Measurements from ENCODE around the gene OR51I2. TPM values are rescaled to one million over a fixed set of nuclear protein-coding genes. Genes with fewer than 3 reads are reported as not detected.

OR51I2 gene
- total RNA-seq = not detected in 2 replicates

- no peak for DNase-seq (ENCODE audit: low read depth)
- TF ChIP-seq CTCF (conservative IDR thresholded peaks at IDR 0.05; ENCODE audit: low read depth, low read length) = no peak
- H3K4me3 ChIP-seq (ENCODE audit: low read depth, low read length) = no peak within 1 kb of the TSS
Observed at GRCh38 chr11:5449023-5449422, at the start of gene OR51I2. Gene OR51I2, plus strand, starts transcription at chr11:5449323. Its CDS starts 4,166 bp downstream, at chr11:5453489.

GRCh38 chr11:5405173-5405572, 44.0 kb upstream of the OR51I2 start:
- no peak for DNase-seq (ENCODE audit: low read depth)
- H3K4me3 ChIP-seq (ENCODE audit: low read depth, low read length) = no peak overlapping the region
- TF ChIP-seq CTCF (conservative IDR thresholded peaks at IDR 0.05; ENCODE audit: low read depth, low read length) = no peak

- DNase-seq (ENCODE audit: low read depth) = no peak
- TF ChIP-seq CTCF (conservative IDR thresholded peaks at IDR 0.05; ENCODE audit: low read depth, low read length) = no peak
Observed at GRCh38 chr11:5420993-5421392, 28.1 kb upstream of the OR51I2 start.

GRCh38 chr11:5421811-5422210, 27.3 kb upstream of the OR51I2 start, which contains the start of gene OR51Q1:
Gene OR51Q1, plus strand, starts transcription at chr11:5422111. Its CDS starts 90 bp downstream, at chr11:5422201.
- DNase-seq (ENCODE audit: low read depth) = no peak
- no peak within 1 kb of the TSS for H3K4me3 ChIP-seq (ENCODE audit: low read depth, low read length)
- no peak for TF ChIP-seq CTCF (conservative IDR thresholded peaks at IDR 0.05; ENCODE audit: low read depth, low read length)

More at GRCh38 chr11:5420993-5421392, 28.1 kb upstream of the OR51I2 start:
- no peak overlapping the region for H3K4me3 ChIP-seq (ENCODE audit: low read depth, low read length)

GRCh38 chr11:5423131-5423530, 26.0 kb upstream of the OR51I2 start:
- no peak for DNase-seq (ENCODE audit: low read depth)
- H3K4me3 ChIP-seq (ENCODE audit: low read depth, low read length) = no peak overlapping the region
- no peak for TF ChIP-seq CTCF (conservative IDR thresholded peaks at IDR 0.05; ENCODE audit: low read depth, low read length)

- no peak for TF ChIP-seq CTCF (conservative IDR thresholded peaks at IDR 0.05; ENCODE audit: low read depth, low read length)
Observed at GRCh38 chr11:5441414-5441813, 7.7 kb upstream of the OR51I2 start, which contains the start of gene OR51I1. Gene OR51I1, minus strand, starts transcription at chr11:5441514. Its CDS starts 0 bp downstream, at chr11:5441514.

GRCh38 chr11:5443835-5444393, 5.2 kb upstream of the OR51I2 start:
- no peak for DNase-seq (ENCODE audit: low read depth)
- no peak for TF ChIP-seq CTCF (conservative IDR thresholded peaks at IDR 0.05; ENCODE audit: low read depth, low read length)
- no peak overlapping the region for H3K4me3 ChIP-seq (ENCODE audit: low read depth, low read length)

More at GRCh38 chr11:5441414-5441813, 7.7 kb upstream of the OR51I2 start, which contains the start of gene OR51I1:
- no peak for DNase-seq (ENCODE audit: low read depth)
- H3K4me3 ChIP-seq (ENCODE audit: low read depth, low read length) = no peak within 1 kb of the TSS
